H1 (cell line): ENCODE measurements around the gene TRMT10B. TPM values are rescaled to one million over a fixed set of nuclear protein-coding genes. Genes with fewer than 3 reads are reported as not detected.

Source experiments
- CBX5 ChIP-seq: fragments of 300-800, 300-1000 bp; sonication (generic); IDR thresholded peaks from 2 replicates; pipeline ENCODE4 v1.7.1; 2016; ENCODE audit warnings: antibody characterized with exemption, low read length, low read depth
- CHD7 ChIP-seq: fragments of 300-600 bp; sonication (generic); IDR thresholded peaks from 2 replicates; pipeline ENCODE4 v1.7.1; 2012; ENCODE audit warnings: low read length, moderate library complexity, mild to moderate bottlenecking, inconsistent platforms; ENCODE audit not compliant: insufficient replicate concordance
- CREB1 ChIP-seq: IDR thresholded peaks from 2 replicates; pipeline ENCODE4 v1.6.1; 2012; ENCODE audit warnings: inconsistent platforms
- EP300 ChIP-seq, 2 experiments: IDR thresholded peaks; 1 replicate in 1 of 2; 2 replicates in 1 of 2; pipeline ENCODE4 v1.6.1; 2011 to 2012; ENCODE audit warnings: low read depth in 2 of 2, low read length in 2 of 2, mild to moderate bottlenecking in 2 of 2, borderline replicate concordance in 1 of 2, inconsistent platforms in 1 of 2, moderate library complexity in 1 of 2
- JUN ChIP-seq: IDR thresholded peaks from 2 replicates; pipeline ENCODE4 v1.6.1; 2011; ENCODE audit warnings: low read depth, mild to moderate bottlenecking, improper control_type of control experiment, low read length
- JUND ChIP-seq: IDR thresholded peaks from 2 replicates; pipeline ENCODE4 v1.6.1; 2011; ENCODE audit warnings: mild to moderate bottlenecking, improper control_type of control experiment, low read length
- POLR2A ChIP-seq, 2 experiments: IDR thresholded peaks; 1 replicate in 1 of 2; 2 replicates in 1 of 2; pipeline ENCODE4 v1.6.1; 2011; ENCODE audit warnings: low read depth in 2 of 2, low read length in 2 of 2, mild to moderate bottlenecking in 2 of 2; ENCODE audit errors: control extremely low read depth in 1 of 2
- SIN3A ChIP-seq, 2 experiments: IDR thresholded peaks in 1 of 2; conservative IDR thresholded peaks in 1 of 2; 2 replicates each; pipeline ENCODE4 v1.6.1; 2011 to 2012; ENCODE audit warnings: low read length in 2 of 2, improper control_type of control experiment in 1 of 2, low read depth in 1 of 2, mild to moderate bottlenecking in 1 of 2
- SIX5 ChIP-seq: IDR thresholded peaks from 2 replicates; pipeline ENCODE4 v1.6.1; 2011; ENCODE audit warnings: mild to moderate bottlenecking, low read depth, low read length
- SP1 ChIP-seq: IDR thresholded peaks from 2 replicates; pipeline ENCODE4 v1.6.1; 2011; ENCODE audit warnings: low read depth, low read length
- SUZ12 ChIP-seq: fragments of 200-600 bp; sonication (generic); IDR thresholded peaks from 2 replicates; pipeline ENCODE4 v1.6.1; 2012; ENCODE audit warnings: mild to moderate bottlenecking, inconsistent platforms, low read length, moderate library complexity, mixed read lengths
- polyA plus RNA-seq, 7 experiments: library from polyadenylated mRNA; depleted of rRNA in 3 of 7; stranded (reverse) in 5 of 7; unstranded in 2 of 7; fragments of >200 nt in 5 of 7; fragments of 200-250 nt in 2 of 7; gene quantifications; 1 replicate in 5 of 7; 2 replicates in 1 of 7; 4 replicates in 1 of 7; pipeline versions ENCODE4 v1.2.1 to v1.2.3, GENCODE V29; 2011 to 2013; ENCODE audit warnings: missing spikeins in 2 of 7, mixed read lengths in 2 of 7
- total RNA-seq: library from RNA; stranded (reverse); fragmentation: NEBNext Ultra II Directional; extraction: Animal tissue kit (Norgen Biotek cat#: 25700); gene quantifications from 2 replicates; pipeline ENCODE4 v1.2.1, GENCODE V29; 2021
- TF ChIP-seq, protein P1 (sequence below): IDR thresholded peaks from 2 replicates; pipeline ENCODE4 v1.6.1; 2011; ENCODE audit warnings: low read depth, mild to moderate bottlenecking, low read length; ENCODE audit not compliant: insufficient read depth

Gene TRMT10B
- total and polyA plus RNA-seq, 2 of the 8 experiments (the other 6 are each of a cell fraction or from before 2014, with no cell fraction given), result 2.4 to 4.5 TPM

- TF ChIP-seq CHD7 (no peak), SUZ12 (no peak), SIX5 (no peak), CREB1 (no peak), JUND (no peak), POLR2A (IDR thresholded peaks at IDR 0.05; ENCODE audit: control extremely low read depth in 1 of 2, low read depth in 2 of 2, low read length in 2 of 2) (no peak), CBX5 (no peak), JUN (no peak), EP300 (IDR thresholded peaks at IDR 0.05; ENCODE audit: borderline replicate concordance in 1 of 2, low read depth in 2 of 2, low read length in 2 of 2) (no peak), SP1 (no peak), SIN3A (conservative IDR thresholded peaks at IDR 0.05 in 1 of 2, IDR thresholded peaks at IDR 0.05 in 1 of 2; ENCODE audit: low read depth in 1 of 2, low read length in 2 of 2) (no peak)
- TF ChIP-seq, protein P1, sequence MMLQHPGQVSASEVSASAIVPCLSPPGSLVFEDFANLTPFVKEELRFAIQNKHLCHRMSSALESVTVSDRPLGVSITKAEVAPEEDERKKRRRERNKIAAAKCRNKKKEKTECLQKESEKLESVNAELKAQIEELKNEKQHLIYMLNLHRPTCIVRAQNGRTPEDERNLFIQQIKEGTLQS, result no peak
These were observed 4.5 kb upstream of the TRMT10B start (continued) for GRCh38 chr9:37749129-37749528.
